HG03558 (cell line): ENCODE measurements around the gene HDAC7.

Source experiments
- ATAC-seq: cut with Tn5 transposase; IDR thresholded peaks from one replicate; pipeline ENCODE4 v1.9.1; 2021; ENCODE audit warnings: moderate number of reproducible peaks; ENCODE audit not compliant: unreplicated experiment; ENCODE audit errors: extremely low read depth

The HDAC7 gene

DNA sequence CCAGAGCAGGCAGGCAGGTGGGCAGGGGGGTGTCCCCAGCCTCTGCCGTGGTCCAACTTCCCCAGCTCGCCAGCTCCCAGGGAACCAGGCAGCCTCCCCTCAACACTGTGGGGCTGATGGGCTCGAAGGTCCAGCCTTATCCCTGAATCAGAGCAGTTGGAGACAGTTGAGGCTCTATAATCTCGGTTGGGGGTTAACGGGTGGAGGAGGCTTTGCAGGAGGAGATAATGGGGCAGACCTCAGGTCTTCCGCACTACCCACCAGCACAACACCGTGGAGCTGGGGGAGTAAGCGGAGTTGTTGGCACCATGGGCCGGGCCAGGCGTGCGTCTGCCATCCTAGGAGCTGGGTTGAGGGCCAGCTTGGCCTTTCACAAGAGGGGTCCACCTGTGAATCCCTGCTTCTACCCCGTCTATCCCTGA lies 13.9 kb upstream of the HDAC7 start:
- ATAC-seq, result no peak

- ATAC-seq, result no peak
These were observed 12.7 kb upstream of the HDAC7 start for GRCh38 chr12:47832263-47832933.

DNA sequence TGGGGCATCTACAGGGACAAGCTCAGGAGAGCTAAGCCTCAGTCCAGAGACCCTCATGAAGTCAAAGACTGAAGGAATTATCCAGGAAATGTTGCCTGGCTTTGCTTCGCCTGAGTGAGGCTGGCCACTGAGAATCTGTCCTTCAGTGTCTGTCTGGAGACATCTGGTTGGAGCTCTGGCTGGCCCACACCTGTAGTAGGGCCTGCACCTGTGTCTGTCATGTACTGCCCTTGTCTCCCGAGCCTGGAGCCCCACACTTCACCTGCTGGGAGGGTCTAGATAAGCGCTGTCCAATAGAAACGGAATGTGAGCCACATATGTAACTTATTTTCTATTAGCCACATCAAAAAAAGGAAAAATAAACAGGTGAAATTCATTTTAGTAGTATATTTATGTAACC lies 9.9 kb upstream of the HDAC7 start:
- no peak for ATAC-seq

DNA sequence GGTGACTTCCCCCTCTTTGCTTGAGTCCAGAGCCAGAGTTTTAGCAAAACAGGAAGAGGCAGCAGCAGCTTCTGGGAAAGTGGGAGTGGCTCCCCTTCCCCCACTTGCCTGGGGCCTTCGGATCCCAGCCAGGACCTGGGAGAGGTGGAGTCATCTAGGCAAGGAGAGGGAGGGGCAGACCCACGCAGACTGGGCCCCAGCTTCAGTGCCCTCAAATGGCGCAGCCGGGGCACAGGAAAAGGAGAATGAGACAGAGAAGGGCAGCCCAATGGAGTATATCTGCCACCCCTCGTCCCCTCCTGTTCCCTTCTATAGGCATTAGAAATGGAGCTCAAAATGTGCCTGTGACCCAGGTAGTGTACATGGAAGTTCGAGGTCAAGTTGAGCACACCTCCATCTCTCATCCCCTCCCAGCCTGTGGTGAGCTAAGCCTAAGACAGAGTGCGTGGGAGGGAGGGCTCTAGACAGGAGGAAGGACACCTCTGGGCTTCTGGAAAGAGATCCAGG lies 9.3 kb upstream of the HDAC7 start:
- no peak for ATAC-seq

GRCh38 chr12:47828008-47828975 lies 8.6 kb upstream of the HDAC7 start:
- no peak for ATAC-seq

GRCh38 chr12:47825173-47825639 lies 5.5 kb upstream of the HDAC7 start:
- ATAC-seq, result no peak

DNA sequence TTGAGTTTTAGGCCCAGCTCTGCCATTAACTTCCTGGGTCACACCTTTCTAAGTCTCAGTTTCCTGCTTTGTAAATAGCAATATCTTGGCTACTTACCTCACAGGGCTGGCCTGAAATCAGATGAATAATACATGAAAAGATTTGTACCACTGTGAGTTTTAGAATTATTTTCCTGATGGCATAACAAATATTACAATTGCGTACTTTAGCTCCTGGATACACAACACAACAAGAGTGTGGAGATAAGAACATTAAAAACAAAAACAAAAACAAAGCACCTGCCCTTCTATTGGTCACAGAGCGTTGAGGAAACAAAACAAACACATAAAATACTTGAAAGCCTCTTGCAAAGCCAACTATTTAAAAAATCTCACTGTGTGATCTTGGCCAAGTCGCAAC lies 4.9 kb upstream of the HDAC7 start:
- no peak for ATAC-seq

DNA sequence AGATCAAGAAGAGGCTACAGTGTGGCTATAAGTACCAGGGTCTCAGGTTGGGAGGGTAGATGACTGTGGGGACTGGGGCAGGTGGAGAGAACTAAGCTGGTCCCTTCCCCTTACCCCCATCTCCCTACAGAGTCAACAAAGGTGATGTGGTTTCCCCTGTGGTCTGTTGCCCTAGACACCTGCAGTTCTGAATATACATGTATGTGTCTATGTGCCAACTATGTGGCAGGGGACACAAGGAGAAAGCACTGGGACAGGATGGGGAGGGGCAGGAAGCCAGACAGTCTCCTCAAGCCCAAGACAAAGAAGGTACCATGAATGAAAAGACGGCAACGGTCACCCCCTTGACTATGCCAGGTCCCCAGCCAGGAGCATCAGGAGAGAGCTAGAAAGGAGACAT lies 4.5 kb upstream of the HDAC7 start:
- ATAC-seq, result no peak

GRCh38 chr12:47823422-47824086 lies 3.9 kb upstream of the HDAC7 start:
- no peak for ATAC-seq

DNA sequence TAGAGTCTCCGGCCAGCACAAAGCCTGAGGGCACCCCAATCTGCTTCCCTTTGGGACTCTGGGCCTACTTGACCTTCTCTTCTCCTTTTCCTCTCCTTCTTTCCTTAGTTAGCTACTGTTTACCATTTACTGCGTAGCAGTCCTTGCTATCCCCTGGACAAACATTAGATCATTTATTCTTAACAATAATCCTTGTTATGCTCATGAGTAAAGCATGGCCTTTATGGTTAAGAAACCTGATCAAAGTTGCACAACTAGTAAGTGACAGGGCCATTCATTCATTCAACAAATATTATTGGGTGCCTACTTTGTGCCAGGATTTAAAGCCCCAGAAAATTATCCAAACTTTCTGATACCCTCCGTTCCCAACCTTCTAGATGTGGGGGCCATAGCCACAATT lies 3.2 kb upstream of the HDAC7 start:
- no peak for ATAC-seq

DNA sequence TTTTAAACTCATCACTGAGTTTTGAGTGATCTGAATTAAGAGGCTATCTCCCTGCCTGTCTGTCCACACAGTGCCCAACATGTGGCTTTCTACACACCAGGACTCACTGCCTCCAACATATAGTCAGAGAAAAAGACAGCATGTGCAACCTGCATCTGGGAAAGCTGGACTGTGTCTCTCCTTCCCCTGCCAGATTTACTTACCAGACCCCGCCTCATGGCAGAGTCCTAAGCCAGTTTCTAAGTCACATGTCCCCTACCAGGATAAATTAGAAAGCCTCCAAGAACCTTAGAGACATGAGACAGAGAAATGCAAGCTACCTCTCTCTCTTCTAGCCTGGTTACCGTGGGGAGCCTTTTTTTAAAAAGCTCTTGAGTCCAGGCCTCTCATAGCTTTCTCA lies 2.7 kb upstream of the HDAC7 start:
- no peak for ATAC-seq

GRCh38 chr12:47821346-47821706 lies 1.6 kb upstream of the HDAC7 start:
- ATAC-seq, result no peak

DNA sequence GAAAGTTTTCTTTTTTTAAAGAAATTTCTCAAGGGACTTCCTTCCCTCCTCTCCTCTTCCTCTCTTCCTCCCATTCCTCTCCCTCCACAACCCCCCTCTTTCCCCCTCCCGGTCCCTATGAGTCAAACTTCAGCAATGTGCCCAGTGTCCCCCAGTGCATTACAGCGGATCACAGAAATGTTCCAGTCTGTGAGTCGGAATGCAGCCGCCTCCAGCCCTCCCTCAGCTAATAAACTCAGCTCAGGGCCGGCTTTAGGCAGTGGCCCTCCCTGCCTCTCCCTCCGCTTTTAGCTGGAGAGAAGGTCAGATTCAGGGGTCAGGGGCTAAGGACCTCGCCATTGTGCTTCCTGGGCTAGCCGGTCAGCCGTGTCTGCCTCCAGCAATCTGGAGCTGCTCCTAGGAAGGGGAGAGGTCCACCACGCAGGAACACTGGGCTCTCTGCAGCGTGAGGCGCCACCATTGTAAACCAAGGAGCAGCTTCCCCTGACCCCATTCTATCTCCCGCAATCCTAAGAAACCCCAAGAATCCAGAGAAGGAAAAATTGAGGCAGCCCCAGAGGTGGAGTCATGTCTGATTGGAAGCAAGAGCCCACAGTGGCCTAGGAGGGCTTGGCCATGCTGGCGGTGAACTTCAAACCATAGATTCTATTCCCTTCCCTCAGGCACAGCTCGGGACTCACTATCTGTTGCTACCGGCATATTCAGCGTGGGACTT lies 1.1 kb upstream of the HDAC7 start:
- no peak for ATAC-seq

- no peak for ATAC-seq
These were observed 386 bp downstream of the HDAC7 start for GRCh38 chr12:47819138-47819895.

DNA sequence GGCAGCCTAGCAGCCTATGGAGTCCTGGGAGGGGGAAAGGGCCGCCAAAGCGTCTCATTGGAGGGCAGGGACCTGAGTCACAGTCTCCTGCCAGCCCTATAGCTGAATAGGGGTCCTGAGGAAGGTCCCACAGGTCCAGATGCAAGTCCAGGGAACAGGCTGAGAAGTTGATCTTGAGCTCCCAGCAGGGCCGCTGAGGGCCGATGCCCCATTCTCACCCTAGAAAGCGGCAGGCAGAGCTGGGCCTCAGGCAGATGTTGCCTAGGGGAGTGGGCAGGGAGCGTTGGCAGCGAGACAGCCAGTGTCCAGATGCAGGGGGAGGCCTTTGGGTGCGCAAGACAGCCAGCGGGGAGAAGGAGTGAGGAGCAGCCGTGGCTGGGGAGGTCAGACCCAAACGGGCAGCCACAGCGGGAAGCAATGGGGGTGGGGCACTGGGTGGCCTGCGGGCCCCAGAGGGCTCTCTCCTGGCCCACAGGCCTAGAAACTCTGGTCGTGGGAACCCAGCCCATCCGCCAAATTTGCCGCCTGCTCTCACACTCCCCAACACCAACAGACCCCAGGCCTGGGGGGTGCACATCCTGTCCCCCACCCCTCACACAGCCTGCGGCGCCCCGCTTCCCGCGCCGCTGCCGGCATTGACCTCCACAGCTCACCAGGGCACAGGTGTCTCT lies 1.1 kb downstream of the HDAC7 start:
- ATAC-seq, result no peak

DNA sequence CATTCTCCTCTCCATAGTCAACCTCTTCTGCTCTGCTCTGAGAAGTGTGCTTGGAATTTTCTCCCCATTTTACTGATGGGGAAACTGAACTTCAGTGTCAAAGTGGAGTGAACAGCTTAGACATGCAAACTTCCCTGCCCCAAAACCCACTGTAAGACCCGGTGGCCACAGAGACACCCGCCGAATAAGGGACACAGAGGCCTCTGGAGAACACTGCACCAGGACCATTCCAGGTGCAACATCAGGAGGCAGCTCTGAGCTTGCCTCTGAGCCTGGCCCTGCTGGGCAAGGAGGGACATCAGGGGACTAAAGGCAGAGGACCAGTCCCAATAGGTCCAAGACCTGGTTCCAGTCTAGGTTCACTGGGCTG lies 1.7 kb downstream of the HDAC7 start:
- ATAC-seq, result no peak

GRCh38 chr12:47817272-47818006 lies 2.3 kb downstream of the HDAC7 start:
- ATAC-seq, result no peak
